GM12878 (cell line): ENCODE results near the gene UFM1. TPM values are rescaled to one million over a fixed set of nuclear protein-coding genes. Genes with fewer than 3 reads are reported as not detected.

ENCODE experiments used
- ATAC-seq: fragments of 200-7000 bp; cut with Tn5 transposase; 3 replicates; pipeline ENCODE4 v1.9.1; 2020; ENCODE audit warnings: mild to moderate bottlenecking, moderate library complexity
- BruUV-seq: library from RNA; stranded (reverse); fragments of 400-500 nt; replicated peaks from 2 replicates; lab custom pipeline; 2021; lab: Mats Ljungman, UMichigan
- CTCF ChIA-PET: fragments of 300-600 bp; sonication (Branson Sonifier 250); formaldehyde crosslinking; extraction: SDS; loops from one replicate; lab custom pipeline; 2021; ENCODE audit warnings: inconsistent platforms; lab: Yijun Ruan, JAX
- POLR2A ChIA-PET: fragments of 350-600 bp; formaldehyde crosslinking; extraction: SDS; loops from one replicate; lab custom pipeline; 2021; ENCODE audit warnings: inconsistent platforms; lab: Charles Lee
- RAD21 ChIA-PET: fragments of 300-600 bp; sonication (Branson Sonifier 250); formaldehyde crosslinking; loops from one replicate; lab custom pipeline; 2023; ENCODE audit warnings: antibody characterized with exemption; ENCODE audit not compliant: unreplicated experiment; lab: Charles Lee
- SMC1A ChIA-PET: fragments of 300-600 bp; sonication (Branson Sonifier 250); formaldehyde crosslinking; loops from one replicate; lab custom pipeline; 2023; ENCODE audit not compliant: unreplicated experiment, uncharacterized antibody; lab: Charles Lee
- DNase-seq: peaks from one replicate; pipeline ENCODE4 v3.0.0-alpha.2; 2011; ENCODE audit warnings: low read depth, low spot score
- FAIRE-seq: peaks from 3 replicates; lab custom pipeline; 2011; peaks lifted over from hg19 to GRCh38; lab: Jason Lieb, UNC
- H2AFZ ChIP-seq: 2 replicates; pipeline ENCODE4 v1.6.0; 2011; ENCODE audit warnings: low read depth, low read length, control low read depth; ENCODE audit not compliant: control insufficient read depth
- H3K27ac ChIP-seq: 2 replicates; pipeline ENCODE4 v1.5.1; 2011; ENCODE audit warnings: control low read depth; ENCODE audit not compliant: control insufficient read depth, insufficient read depth
- H3K27me3 ChIP-seq, 2 experiments: replicated peaks in 1 of 2; 2 replicates each; pipeline versions ENCODE4 v1.6.0 to v1.6.1; 2011; ENCODE audit warnings: low read length in 1 of 2; ENCODE audit not compliant: control insufficient read depth in 2 of 2, insufficient read depth in 2 of 2
- H3K36me3 ChIP-seq, 2 experiments: 2 replicates each; pipeline ENCODE4 v1.5.1; 2011; ENCODE audit warnings: low read length in 1 of 2; ENCODE audit not compliant: control insufficient read depth in 2 of 2, insufficient read depth in 2 of 2
- H3K4me1 ChIP-seq: 2 replicates; pipeline ENCODE4 v1.6.1; 2011; ENCODE audit warnings: mild to moderate bottlenecking, low read length, moderate library complexity, mixed read lengths; ENCODE audit not compliant: control insufficient read depth, insufficient read depth
- H3K4me2 ChIP-seq: 2 replicates; pipeline ENCODE4 v1.6.0; 2011; ENCODE audit warnings: control low read depth; ENCODE audit not compliant: control insufficient read depth, insufficient read depth
- H3K4me3 ChIP-seq: fragments of 200-600 bp; sonication (generic); 2 replicates; pipeline ENCODE4 v1.5.1; 2016
- H3K79me2 ChIP-seq: 2 replicates; pipeline ENCODE4 v1.6.0; 2011; ENCODE audit warnings: low read length; ENCODE audit not compliant: control insufficient read depth, insufficient read depth
- H3K9ac ChIP-seq: 2 replicates; pipeline ENCODE4 v1.8.0; 2011; ENCODE audit warnings: low read length, control low read depth, mixed read lengths; ENCODE audit not compliant: control insufficient read depth, insufficient read depth
- H3K9me3 ChIP-seq: replicated peaks from 3 replicates; pipeline ENCODE4 v1.5.1; 2011; ENCODE audit warnings: mild to moderate bottlenecking, low read length; ENCODE audit not compliant: control insufficient read depth, insufficient read depth
- H4K20me1 ChIP-seq: 2 replicates; pipeline ENCODE4 v1.6.0; 2011; ENCODE audit not compliant: control insufficient read depth, insufficient read depth
- BRCA1 ChIP-seq: IDR thresholded peaks from 2 replicates; pipeline ENCODE4 v1.6.1; 2011; ENCODE audit warnings: low read depth, low read length, improper control_type of control experiment
- CEBPB ChIP-seq, 2 experiments: fragments of 150-350 bp in 1 of 2; IDR thresholded peaks; 2 replicates each; pipeline ENCODE4 v1.6.1; 2012 to 2014; ENCODE audit warnings: low read depth in 2 of 2, low read length in 2 of 2, borderline replicate concordance in 1 of 2, inconsistent platforms in 1 of 2
- GATAD2B ChIP-seq: fragments of 450-650 bp; conservative IDR thresholded peaks from 2 replicates; pipeline ENCODE4 v1.6.1; 2017; ENCODE audit warnings: low read depth, mild to moderate bottlenecking, moderate library complexity
- KAT2A ChIP-seq: conservative IDR thresholded peaks from 2 replicates; pipeline ENCODE4 v1.6.1; 2011; ENCODE audit warnings: low read depth, low read length; ENCODE audit not compliant: control insufficient read depth
- RUNX3 ChIP-seq: IDR thresholded peaks from 2 replicates; pipeline ENCODE4 v1.6.1; 2012; ENCODE audit warnings: low read length, inconsistent platforms
- SMAD1 ChIP-seq: fragments of 450-650 bp; IDR thresholded peaks from 2 replicates; pipeline ENCODE4 v1.6.1; 2018; ENCODE audit warnings: mild to moderate bottlenecking, low read depth; ENCODE audit not compliant: partially characterized antibody
- SREBF2 ChIP-seq: IDR thresholded peaks from 2 replicates; pipeline ENCODE4 v1.6.1; 2012; ENCODE audit warnings: mild to moderate bottlenecking, low read length
- TARDBP ChIP-seq: IDR thresholded peaks from 2 replicates; pipeline ENCODE4 v1.6.1; 2016; ENCODE audit warnings: borderline replicate concordance
- TBL1XR1 ChIP-seq: IDR thresholded peaks from 2 replicates; pipeline ENCODE4 v1.6.1; 2012; ENCODE audit warnings: low read depth, low read length, improper control_type of control experiment
- TCF12 ChIP-seq: IDR thresholded peaks from 2 replicates; pipeline ENCODE4 v1.6.1; 2011; ENCODE audit warnings: low read depth, mild to moderate bottlenecking, low read length
- TCF3 ChIP-seq: IDR thresholded peaks from 2 replicates; pipeline ENCODE4 v1.6.1; 2012; ENCODE audit warnings: low read depth, mild to moderate bottlenecking, low read length, borderline replicate concordance; ENCODE audit not compliant: insufficient read depth
- ZNF274 ChIP-seq: IDR thresholded peaks from one replicate; pipeline ENCODE4 v1.8.0; 2011; ENCODE audit not compliant: insufficient read length, insufficient read depth
- WGBS: methylation state at CpG from one replicate; pipeline ENCODE4 v1.1.6; 2016; ENCODE audit warnings: low lambda C conversion rate; ENCODE audit not compliant: insufficient replicate concordance, insufficient coverage; ENCODE audit errors: missing lambda C conversion rate; 5-methylcytosine and 5-hydroxymethylcytosine counted together
- in situ Hi-C: fragments of 300-500 bp; cut with MboI; formaldehyde crosslinking; loops from 9 replicates; pipeline ENCODE4 v1.14.3; 2018; ENCODE audit warnings: mixed read lengths
- intact Hi-C: fragments of 100-400 bp; cut with micrococcal nuclease; formaldehyde crosslinking; loops from one replicate; pipeline ENCODE4 v1.14.2; 2022; ENCODE audit not compliant: unreplicated experiment
- polyA plus RNA-seq, 11 experiments: library from polyadenylated mRNA; depleted of rRNA in 4 of 11; unstranded in 6 of 11; stranded (reverse) in 5 of 11; fragments of >200 nt; fragmentation: Nextera tagmentation in 4 of 11; fragmentation: Illumina TruSeq in 1 of 11; extraction: Ambion mirVana in 4 of 11; extraction: Trizol in 1 of 11; gene quantifications; 1 replicate in 1 of 11; 2 replicates in 10 of 11; pipeline versions ENCODE4 v1.2.1 to v1.2.3, GENCODE V29; 2011 to 2016; ENCODE audit warnings: inconsistent platforms in 2 of 11, missing spikeins in 2 of 11, low read depth in 1 of 11
- total RNA-seq, 4 experiments: library from RNA; depleted of rRNA in 3 of 4; stranded (reverse); fragments of >200 nt in 3 of 4; fragmentation: Illumina TruSeq in 1 of 4; extraction: Trizol in 1 of 4; gene quantifications; 2 replicates each; pipeline versions ENCODE4 v1.2.1 to v1.2.3, GENCODE V29; 2013 to 2021
- TF ChIP-seq, protein P1 (sequence below): IDR thresholded peaks from 2 replicates; pipeline ENCODE4 v1.6.1; 2011; ENCODE audit warnings: borderline replicate concordance, low read depth, mild to moderate bottlenecking, moderate library complexity, mixed read lengths, low read length; ENCODE audit not compliant: insufficient read depth; ENCODE audit errors: extremely low read length
- TF ChIP-seq, protein P2 (sequence below): fragments of 450-650 bp; IDR thresholded peaks from 2 replicates; pipeline ENCODE4 v1.6.1; 2017; ENCODE audit warnings: mild to moderate bottlenecking, moderate library complexity

Gene UFM1
- total and polyA plus RNA-seq, 10 of the 15 experiments (the other 5 are each of a cell fraction or from before 2014, with no cell fraction given), result 40.8 to 96.5 (median 73.8) TPM

DNA sequence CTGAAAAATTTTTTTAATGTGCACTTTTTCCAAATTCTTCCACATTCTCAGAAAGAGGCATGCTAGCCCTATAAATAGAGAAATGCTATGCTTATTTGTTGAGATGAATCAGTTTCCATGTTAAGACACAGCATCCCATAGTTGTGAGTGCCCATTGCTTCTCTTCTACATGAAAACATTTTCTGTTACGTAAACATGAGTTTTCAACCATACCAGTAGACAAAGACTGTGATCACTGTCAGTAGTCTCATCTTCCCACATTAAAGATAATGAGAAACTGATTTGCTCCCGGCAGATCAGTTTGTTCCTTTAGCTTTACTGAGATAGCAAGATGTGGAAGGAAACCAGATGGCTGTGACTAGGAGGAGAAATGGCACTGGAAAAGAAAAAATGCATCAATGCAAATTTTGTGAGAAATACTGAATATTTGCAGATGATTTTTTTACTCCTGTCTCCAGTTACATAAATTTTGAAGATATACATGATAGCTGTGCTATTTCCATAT is 45.8 kb upstream of the UFM1 start:
- Histone ChIP-seq H3K27me3 (no peaks in the 10 kb centered on the region), H3K27ac (no peak overlapping the region), H3K4me2 (no peak overlapping the region), H3K36me3 (no peaks in the 10 kb centered on the region), H4K20me1 (no peaks in the 10 kb centered on the region), H3K79me2 (no peaks in the 10 kb centered on the region), H2AFZ (no peak overlapping the region), H3K4me3 (no peak overlapping the region), H3K9ac (no peak overlapping the region), H3K9me3 (no peaks in the 10 kb centered on the region), H3K4me1 (no peaks in the 10 kb centered on the region)
- 23% methylated on average over 2 of the region's 2 CpGs for WGBS
- intact Hi-C loops (no loop called here), in situ Hi-C loops (no loop called here)
- BruUV-seq, result no TSS peak
- TF ChIP-seq, protein P1, sequence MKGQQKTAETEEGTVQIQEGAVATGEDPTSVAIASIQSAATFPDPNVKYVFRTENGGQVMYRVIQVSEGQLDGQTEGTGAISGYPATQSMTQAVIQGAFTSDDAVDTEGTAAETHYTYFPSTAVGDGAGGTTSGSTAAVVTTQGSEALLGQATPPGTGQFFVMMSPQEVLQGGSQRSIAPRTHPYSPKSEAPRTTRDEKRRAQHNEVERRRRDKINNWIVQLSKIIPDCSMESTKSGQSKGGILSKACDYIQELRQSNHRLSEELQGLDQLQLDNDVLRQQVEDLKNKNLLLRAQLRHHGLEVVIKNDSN, result no peak
- TF ChIP-seq ZNF274, result no peak
- DNase-seq (no peak), FAIRE-seq (no peak), ATAC-seq (no peak)
- CTCF ChIA-PET, result no interaction called here
- SMC1A ChIA-PET, result interaction anchor here (1.2 kb wide), 1 partner anchor 33 kb away, joined by 3 read pairs; no protein-coding TSS in a partner anchor
- RAD21 ChIA-PET, result no interaction called here
- POLR2A ChIA-PET, result no interaction called here

DNA sequence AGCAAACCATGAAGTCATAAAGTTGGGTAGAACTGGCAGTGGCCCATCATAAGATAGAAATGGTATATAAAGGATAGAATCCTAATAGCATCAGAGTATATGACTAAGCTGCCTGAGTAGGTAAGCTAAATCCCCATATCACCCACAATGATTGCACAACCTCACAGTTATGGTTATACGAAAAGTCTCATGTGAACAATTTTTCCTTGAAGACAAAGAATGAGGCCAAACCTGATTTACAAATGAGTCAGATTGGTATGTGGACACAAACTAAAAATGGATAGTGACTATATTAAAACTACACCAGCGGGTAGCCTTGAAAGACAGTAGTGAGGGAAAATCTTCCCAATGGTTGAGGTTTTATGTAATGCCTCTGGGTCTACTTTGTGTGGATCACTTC is 40.9 kb upstream of the UFM1 start:
- SMC1A ChIA-PET, result no interaction called here
- no peaks in the 10 kb centered on the region for H3K79me2 ChIP-seq
- H3K4me1 ChIP-seq, result no peaks in the 10 kb centered on the region
- no peaks in the 10 kb centered on the region for H3K9me3 ChIP-seq
- H3K36me3 ChIP-seq, result no peaks in the 10 kb centered on the region
- no TSS peak for BruUV-seq
- H3K27me3 ChIP-seq, result no peaks in the 10 kb centered on the region
- no peak overlapping the region for H2AFZ ChIP-seq
- no peak for FAIRE-seq
- H4K20me1 ChIP-seq, result no peaks in the 10 kb centered on the region
- WGBS, result 86% methylated on average over 2 of the region's 2 CpGs
- intact Hi-C loops (no loop called here), in situ Hi-C loops (no loop called here)
- H3K9ac ChIP-seq, result no peak overlapping the region
- RAD21 ChIA-PET, result no interaction called here
- ATAC-seq, result no peak
- H3K27ac ChIP-seq, result no peak overlapping the region
- CTCF ChIA-PET, result no interaction called here
- DNase-seq, result no peak
- POLR2A ChIA-PET, result no interaction called here
- H3K4me3 ChIP-seq, result no peak overlapping the region
- H3K4me2 ChIP-seq, result no peak overlapping the region
- TF ChIP-seq SREBF2 (no peak), KAT2A (no peak), BRCA1 (no peak), SMAD1 (no peak), CEBPB (IDR thresholded peaks at IDR 0.05; ENCODE audit: borderline replicate concordance in 1 of 2, low read depth in 2 of 2, low read length in 2 of 2) (no peak), GATAD2B (no peak), TBL1XR1 (no peak), TCF3 (no peak), TCF12 (no peak), RUNX3 (no peak), TARDBP (no peak)
- TF ChIP-seq, protein P2, sequence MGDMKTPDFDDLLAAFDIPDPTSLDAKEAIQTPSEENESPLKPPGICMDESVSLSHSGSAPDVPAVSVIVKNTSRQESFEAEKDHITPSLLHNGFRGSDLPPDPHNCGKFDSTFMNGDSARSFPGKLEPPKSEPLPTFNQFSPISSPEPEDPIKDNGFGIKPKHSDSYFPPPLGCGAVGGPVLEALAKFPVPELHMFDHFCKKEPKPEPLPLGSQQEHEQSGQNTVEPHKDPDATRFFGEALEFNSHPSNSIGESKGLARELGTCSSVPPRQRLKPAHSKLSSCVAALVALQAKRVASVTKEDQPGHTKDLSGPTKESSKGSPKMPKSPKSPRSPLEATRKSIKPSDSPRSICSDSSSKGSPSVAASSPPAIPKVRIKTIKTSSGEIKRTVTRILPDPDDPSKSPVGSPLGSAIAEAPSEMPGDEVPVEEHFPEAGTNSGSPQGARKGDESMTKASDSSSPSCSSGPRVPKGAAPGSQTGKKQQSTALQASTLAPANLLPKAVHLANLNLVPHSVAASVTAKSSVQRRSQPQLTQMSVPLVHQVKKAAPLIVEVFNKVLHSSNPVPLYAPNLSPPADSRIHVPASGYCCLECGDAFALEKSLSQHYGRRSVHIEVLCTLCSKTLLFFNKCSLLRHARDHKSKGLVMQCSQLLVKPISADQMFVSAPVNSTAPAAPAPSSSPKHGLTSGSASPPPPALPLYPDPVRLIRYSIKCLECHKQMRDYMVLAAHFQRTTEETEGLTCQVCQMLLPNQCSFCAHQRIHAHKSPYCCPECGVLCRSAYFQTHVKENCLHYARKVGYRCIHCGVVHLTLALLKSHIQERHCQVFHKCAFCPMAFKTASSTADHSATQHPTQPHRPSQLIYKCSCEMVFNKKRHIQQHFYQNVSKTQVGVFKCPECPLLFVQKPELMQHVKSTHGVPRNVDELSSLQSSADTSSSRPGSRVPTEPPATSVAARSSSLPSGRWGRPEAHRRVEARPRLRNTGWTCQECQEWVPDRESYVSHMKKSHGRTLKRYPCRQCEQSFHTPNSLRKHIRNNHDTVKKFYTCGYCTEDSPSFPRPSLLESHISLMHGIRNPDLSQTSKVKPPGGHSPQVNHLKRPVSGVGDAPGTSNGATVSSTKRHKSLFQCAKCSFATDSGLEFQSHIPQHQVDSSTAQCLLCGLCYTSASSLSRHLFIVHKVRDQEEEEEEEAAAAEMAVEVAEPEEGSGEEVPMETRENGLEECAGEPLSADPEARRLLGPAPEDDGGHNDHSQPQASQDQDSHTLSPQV, result no peak
